Neural cell (in vitro differentiated cells): Measurements from ENCODE around the gene LLPH. TPM values are rescaled to one million over a fixed set of nuclear protein-coding genes. Genes with fewer than 3 reads are reported as not detected.

ENCODE experiments used
- H2AFZ ChIP-seq: fragments of 200-600, 300-800 bp; sonication (generic), shearing (Covaris generic); 2 replicates; pipeline ENCODE4 v1.6.0; 2014; ENCODE audit warnings: low read depth, mild to moderate bottlenecking, antibody characterized with exemption, low read length, moderate library complexity
- H3F3A ChIP-seq: fragments of 200-600 bp; shearing (Covaris generic); 2 replicates; pipeline ENCODE4 v1.6.1; 2016; ENCODE audit warnings: mild to moderate bottlenecking, moderate library complexity, mixed read lengths, antibody characterized with exemption, low read length; ENCODE audit not compliant: insufficient read depth, poor library complexity, severe bottlenecking
- H3K27ac ChIP-seq: fragments of 200-600, 300-800 bp; sonication (generic), shearing (Covaris generic); 2 replicates; pipeline ENCODE4 v1.5.1; 2014; ENCODE audit warnings: mild to moderate bottlenecking, low read length, moderate library complexity
- H3K27me3 ChIP-seq: fragments of 300-800, 200-600 bp; sonication (generic), shearing (Covaris generic); 2 replicates; pipeline ENCODE4 v1.6.0; 2014; ENCODE audit warnings: mild to moderate bottlenecking, low read depth, low read length, moderate library complexity; ENCODE audit not compliant: insufficient read depth
- H3K36me3 ChIP-seq: fragments of 300-800, 200-600 bp; sonication (generic), shearing (Covaris generic); 2 replicates; pipeline ENCODE4 v1.5.1; 2014; ENCODE audit warnings: mild to moderate bottlenecking, antibody characterized with exemption, low read length, moderate library complexity; ENCODE audit not compliant: insufficient read depth
- H3K4me2 ChIP-seq: fragments of 300-800, 200-600 bp; sonication (generic), shearing (Covaris generic); 2 replicates; pipeline ENCODE4 v1.6.0; 2014; ENCODE audit warnings: mild to moderate bottlenecking, low read length
- H3K4me3 ChIP-seq: fragments of 300-800, 200-600 bp; sonication (generic), shearing (Covaris generic); 2 replicates; pipeline ENCODE4 v1.5.1; 2014; ENCODE audit warnings: mild to moderate bottlenecking, low read length, moderate library complexity
- H3K79me2 ChIP-seq: fragments of 200-600 bp; shearing (Covaris generic); replicated peaks from 2 replicates; pipeline ENCODE4 v1.6.0; 2014; ENCODE audit warnings: mild to moderate bottlenecking, low read length, moderate library complexity; ENCODE audit not compliant: insufficient read depth
- H3K9ac ChIP-seq: fragments of 300-800, 200-600 bp; sonication (generic), shearing (Covaris generic); 2 replicates; pipeline ENCODE4 v1.6.1; 2016; ENCODE audit warnings: mild to moderate bottlenecking, low read length, mixed read lengths
- H3K9me2 ChIP-seq: fragments of 200-600 bp; shearing (Covaris generic); 2 replicates; pipeline ENCODE4 v1.6.1; 2016; ENCODE audit warnings: mild to moderate bottlenecking, low read length, mixed read lengths; ENCODE audit not compliant: insufficient read depth
- H3K9me3 ChIP-seq: fragments of 200-600, 300-800 bp; sonication (generic), shearing (Covaris generic); 2 replicates; pipeline ENCODE4 v1.6.1; 2016; ENCODE audit warnings: mild to moderate bottlenecking, mixed run types, low read length, moderate library complexity, mixed read lengths
- H4K20me1 ChIP-seq: fragments of 200-600 bp; shearing (Covaris generic); 2 replicates; pipeline ENCODE4 v1.6.1; 2016; ENCODE audit warnings: mild to moderate bottlenecking, mixed run types; ENCODE audit not compliant: insufficient read depth
- EP300 ChIP-seq: fragments of 450-650 bp; conservative IDR thresholded peaks from 2 replicates; pipeline ENCODE4 v1.6.1; 2014; ENCODE audit warnings: antibody characterized with exemption, mild to moderate bottlenecking, moderate library complexity; ENCODE audit not compliant: poor library complexity, severe bottlenecking
- EZH2 ChIP-seq: fragments of 200-600, 300-800 bp; shearing (Covaris generic), sonication (generic); IDR thresholded peaks from 2 replicates; pipeline ENCODE4 v1.6.1; 2014; ENCODE audit warnings: antibody characterized with exemption, low read length, borderline replicate concordance, mild to moderate bottlenecking; ENCODE audit not compliant: insufficient read depth, poor library complexity, severe bottlenecking
- MXI1 ChIP-seq: fragments of 450-650 bp; conservative IDR thresholded peaks from 2 replicates; pipeline ENCODE4 v1.6.1; 2014; ENCODE audit warnings: antibody characterized with exemption, mild to moderate bottlenecking; ENCODE audit not compliant: poor library complexity, severe bottlenecking
- POLR2AphosphoS5 ChIP-seq: IDR thresholded peaks from 2 replicates; pipeline ENCODE4 v1.6.1; 2012
- RAD21 ChIP-seq: fragments of 450-650 bp; conservative IDR thresholded peaks from 2 replicates; pipeline ENCODE4 v1.6.1; 2014; ENCODE audit warnings: antibody characterized with exemption, mild to moderate bottlenecking, moderate library complexity
- SMC3 ChIP-seq: fragments of 450-650 bp; conservative IDR thresholded peaks from 2 replicates; pipeline ENCODE4 v1.6.1; 2014; ENCODE audit warnings: antibody characterized with exemption, mild to moderate bottlenecking, moderate library complexity; ENCODE audit not compliant: poor library complexity
- TAF1 ChIP-seq: IDR thresholded peaks from 2 replicates; pipeline ENCODE4 v1.6.1; 2012; ENCODE audit warnings: low read depth
- polyA plus RNA-seq: library from polyadenylated mRNA; depleted of rRNA; stranded (reverse); fragments of >200 nt; gene quantifications from 2 replicates; pipeline ENCODE4 v1.2.3, GENCODE V29; 2014
- TF ChIP-seq, protein P1 (sequence below): IDR thresholded peaks from 2 replicates; pipeline ENCODE4 v1.6.1; 2012; ENCODE audit warnings: borderline replicate concordance
- TF ChIP-seq, protein P2 (sequence below): fragments of 450-650 bp; IDR thresholded peaks from 2 replicates; pipeline ENCODE4 v1.5.1; 2014; ENCODE audit warnings: antibody characterized with exemption, mild to moderate bottlenecking, moderate library complexity; ENCODE audit not compliant: poor library complexity, severe bottlenecking

Gene LLPH
- polyA plus RNA-seq, 1 donor from 2014 or later, result 4.6 TPM

DNA sequence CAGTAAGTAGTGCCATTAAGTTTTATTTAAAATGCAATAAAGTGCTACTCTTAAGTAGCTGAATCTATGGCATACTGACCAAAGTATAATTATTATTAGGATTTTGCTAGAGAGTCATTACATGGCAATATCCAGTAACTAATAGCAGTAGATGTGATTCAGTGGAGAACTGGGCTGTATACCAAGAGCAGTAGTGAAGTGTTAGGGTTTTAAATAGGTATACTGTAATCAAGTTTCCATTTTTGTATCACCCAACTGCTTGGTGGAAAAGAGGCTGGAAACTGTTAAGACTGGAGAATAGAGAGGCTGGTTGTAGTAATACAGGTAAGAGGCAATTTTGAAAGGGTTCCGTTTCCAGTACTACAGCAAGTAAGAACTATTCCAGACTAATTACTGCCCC lies 13.3 kb upstream of the LLPH start:
- H3K27ac ChIP-seq, result no peak overlapping the region
- TF ChIP-seq TAF1, result no peak
- TF ChIP-seq, protein P1, sequence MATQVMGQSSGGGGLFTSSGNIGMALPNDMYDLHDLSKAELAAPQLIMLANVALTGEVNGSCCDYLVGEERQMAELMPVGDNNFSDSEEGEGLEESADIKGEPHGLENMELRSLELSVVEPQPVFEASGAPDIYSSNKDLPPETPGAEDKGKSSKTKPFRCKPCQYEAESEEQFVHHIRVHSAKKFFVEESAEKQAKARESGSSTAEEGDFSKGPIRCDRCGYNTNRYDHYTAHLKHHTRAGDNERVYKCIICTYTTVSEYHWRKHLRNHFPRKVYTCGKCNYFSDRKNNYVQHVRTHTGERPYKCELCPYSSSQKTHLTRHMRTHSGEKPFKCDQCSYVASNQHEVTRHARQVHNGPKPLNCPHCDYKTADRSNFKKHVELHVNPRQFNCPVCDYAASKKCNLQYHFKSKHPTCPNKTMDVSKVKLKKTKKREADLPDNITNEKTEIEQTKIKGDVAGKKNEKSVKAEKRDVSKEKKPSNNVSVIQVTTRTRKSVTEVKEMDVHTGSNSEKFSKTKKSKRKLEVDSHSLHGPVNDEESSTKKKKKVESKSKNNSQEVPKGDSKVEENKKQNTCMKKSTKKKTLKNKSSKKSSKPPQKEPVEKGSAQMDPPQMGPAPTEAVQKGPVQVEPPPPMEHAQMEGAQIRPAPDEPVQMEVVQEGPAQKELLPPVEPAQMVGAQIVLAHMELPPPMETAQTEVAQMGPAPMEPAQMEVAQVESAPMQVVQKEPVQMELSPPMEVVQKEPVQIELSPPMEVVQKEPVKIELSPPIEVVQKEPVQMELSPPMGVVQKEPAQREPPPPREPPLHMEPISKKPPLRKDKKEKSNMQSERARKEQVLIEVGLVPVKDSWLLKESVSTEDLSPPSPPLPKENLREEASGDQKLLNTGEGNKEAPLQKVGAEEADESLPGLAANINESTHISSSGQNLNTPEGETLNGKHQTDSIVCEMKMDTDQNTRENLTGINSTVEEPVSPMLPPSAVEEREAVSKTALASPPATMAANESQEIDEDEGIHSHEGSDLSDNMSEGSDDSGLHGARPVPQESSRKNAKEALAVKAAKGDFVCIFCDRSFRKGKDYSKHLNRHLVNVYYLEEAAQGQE, result no peak
- TF ChIP-seq POLR2AphosphoS5, result no peak
- TF ChIP-seq EZH2, result no peak
- no peak for TF ChIP-seq RAD21
- TF ChIP-seq, protein P2, sequence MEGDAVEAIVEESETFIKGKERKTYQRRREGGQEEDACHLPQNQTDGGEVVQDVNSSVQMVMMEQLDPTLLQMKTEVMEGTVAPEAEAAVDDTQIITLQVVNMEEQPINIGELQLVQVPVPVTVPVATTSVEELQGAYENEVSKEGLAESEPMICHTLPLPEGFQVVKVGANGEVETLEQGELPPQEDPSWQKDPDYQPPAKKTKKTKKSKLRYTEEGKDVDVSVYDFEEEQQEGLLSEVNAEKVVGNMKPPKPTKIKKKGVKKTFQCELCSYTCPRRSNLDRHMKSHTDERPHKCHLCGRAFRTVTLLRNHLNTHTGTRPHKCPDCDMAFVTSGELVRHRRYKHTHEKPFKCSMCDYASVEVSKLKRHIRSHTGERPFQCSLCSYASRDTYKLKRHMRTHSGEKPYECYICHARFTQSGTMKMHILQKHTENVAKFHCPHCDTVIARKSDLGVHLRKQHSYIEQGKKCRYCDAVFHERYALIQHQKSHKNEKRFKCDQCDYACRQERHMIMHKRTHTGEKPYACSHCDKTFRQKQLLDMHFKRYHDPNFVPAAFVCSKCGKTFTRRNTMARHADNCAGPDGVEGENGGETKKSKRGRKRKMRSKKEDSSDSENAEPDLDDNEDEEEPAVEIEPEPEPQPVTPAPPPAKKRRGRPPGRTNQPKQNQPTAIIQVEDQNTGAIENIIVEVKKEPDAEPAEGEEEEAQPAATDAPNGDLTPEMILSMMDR, result no peak
- no peak for TF ChIP-seq EP300
- TF ChIP-seq SMC3, result no peak
- TF ChIP-seq MXI1, result no peak
- no peak overlapping the region for H2AFZ ChIP-seq

DNA sequence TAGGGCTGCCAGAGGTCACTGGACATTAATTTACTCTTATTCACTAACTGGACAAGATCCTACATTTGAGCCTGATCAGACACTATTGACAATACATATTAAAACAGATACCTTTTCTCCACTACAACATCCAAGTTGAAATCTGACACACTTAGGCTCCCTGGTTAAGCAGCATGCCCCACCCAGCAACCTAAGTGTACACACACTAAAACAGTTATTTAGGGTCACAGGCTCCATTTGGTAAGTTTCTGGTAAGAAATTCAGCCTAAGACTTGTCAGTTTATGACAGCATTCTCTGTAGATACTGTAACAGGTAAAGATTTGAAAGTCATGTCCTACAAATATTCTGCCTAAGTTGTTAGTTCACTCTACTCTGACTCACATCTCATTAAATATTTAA lies 12.3 kb upstream of the LLPH start:
- Histone ChIP-seq H3K9me3 (no peaks in the 10 kb centered on the region), H3K9me2 (no peaks in the 10 kb centered on the region), H3K79me2 (no peaks in the 10 kb centered on the region), H3F3A (no peaks in the 10 kb centered on the region), H3K27me3 (no peaks in the 10 kb centered on the region), H3K9ac (no peak overlapping the region), H3K4me3 (no peak overlapping the region), H4K20me1 (no peaks in the 10 kb centered on the region), H2AFZ (no peak overlapping the region), H3K4me2 (no peak overlapping the region), H3K36me3 (peaks cover 3% of the 10 kb centered on the region), H3K27ac (no peak overlapping the region)
- TF ChIP-seq, protein P1, result no peak
- TF ChIP-seq POLR2AphosphoS5, result no peak
- no peak for TF ChIP-seq MXI1
- TF ChIP-seq RAD21, result no peak
- no peak for TF ChIP-seq SMC3
- no peak for TF ChIP-seq EZH2
- no peak for TF ChIP-seq TAF1
- TF ChIP-seq, protein P2, result no peak
- no peak for TF ChIP-seq EP300

More for the DNA sequence above, 13.3 kb upstream of the LLPH start:
- Histone ChIP-seq H3K9ac (no peak overlapping the region), H3F3A (no peaks in the 10 kb centered on the region), H3K79me2 (no peaks in the 10 kb centered on the region), H3K9me2 (no peaks in the 10 kb centered on the region), H3K9me3 (no peaks in the 10 kb centered on the region), H4K20me1 (no peaks in the 10 kb centered on the region), H3K27me3 (no peaks in the 10 kb centered on the region), H3K4me3 (no peak overlapping the region), H3K36me3 (peaks cover 3% of the 10 kb centered on the region), H3K4me2 (no peak overlapping the region)
